ENCODE results near the gene PMEPA1. TPM values are rescaled to one million over a fixed set of nuclear protein-coding genes. Genes with fewer than 3 reads are reported as not detected.

The PMEPA1 gene
- total RNA-seq, 3 donors from 2014 or later (not counting 1 experiment from before 2014, with no cell fraction given): 1.2 to 5.9 (median 2.4) TPM

DNA sequence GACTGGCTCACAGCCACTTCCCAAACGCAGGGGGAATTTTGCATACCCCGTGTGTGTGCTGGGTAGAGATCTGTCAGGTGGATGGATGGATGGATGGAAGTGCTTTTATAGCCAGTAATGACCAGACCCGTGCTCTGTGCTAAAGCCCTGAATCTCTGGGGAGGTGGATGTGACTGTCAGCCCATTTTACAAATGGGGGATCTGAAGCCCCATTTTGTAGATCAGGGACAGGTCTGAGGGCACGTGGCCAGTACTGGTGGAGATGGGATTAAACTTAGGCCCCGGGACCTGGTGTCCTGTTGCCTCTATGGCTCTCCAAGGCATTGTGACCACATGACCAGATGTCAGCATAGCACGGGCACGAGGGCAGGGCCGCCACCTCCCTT is 51.4 kb downstream of the PMEPA1 start:
- no peak overlapping the region for H3K4me3 Mint-ChIP-seq
- intact Hi-C loops (cut with micrococcal nuclease): loop anchor here (10.0 kb wide), 1 partner anchor 516 kb away; no protein-coding TSS in a partner anchor

DNA sequence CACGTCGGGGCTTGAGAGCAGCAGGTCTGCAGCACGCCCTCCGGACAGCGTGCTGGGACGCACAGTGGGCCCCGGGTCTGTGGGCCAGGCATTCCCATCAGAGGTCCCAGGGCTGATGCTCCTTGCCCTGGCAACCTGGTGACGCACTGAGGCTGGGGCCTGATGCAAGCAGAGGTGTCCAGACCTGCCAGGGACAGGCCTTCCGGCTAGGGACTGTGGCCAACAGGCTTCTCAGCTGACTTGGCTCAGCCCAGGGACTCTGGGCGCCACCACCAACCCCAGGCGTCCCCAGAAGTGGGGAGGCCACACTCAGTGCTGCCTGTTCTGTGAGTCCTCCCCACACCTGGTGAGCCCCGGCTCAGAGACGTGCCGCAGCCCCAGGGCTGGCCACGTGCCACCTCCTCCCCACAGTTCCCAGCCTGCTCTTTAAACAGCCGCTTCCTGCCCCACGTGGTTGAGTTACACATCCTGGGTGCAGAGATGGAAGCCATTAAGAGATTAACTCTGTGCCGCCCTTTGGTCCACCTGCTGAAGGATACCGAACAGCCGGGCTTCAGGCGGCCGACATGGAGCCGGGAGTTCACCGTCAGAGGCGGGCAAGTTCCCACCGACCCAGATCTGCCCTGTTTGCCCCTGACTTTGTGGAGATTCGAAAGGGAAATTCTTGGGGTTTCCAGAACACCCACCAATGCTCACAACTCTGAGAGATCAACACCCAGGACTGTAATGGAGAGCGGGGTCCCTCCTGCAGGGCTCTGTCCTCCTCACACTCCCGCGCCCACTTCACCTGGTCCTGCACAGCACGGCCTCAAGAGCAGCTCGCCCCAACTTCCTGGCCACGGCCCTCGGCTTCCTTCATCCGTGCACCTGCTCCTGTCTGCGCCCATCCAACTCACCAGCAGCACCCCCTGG is 52.0 kb downstream of the PMEPA1 start:
- 69% methylated on average over 35 of the region's 36 CpGs for WGBS (ENCODE audit: insufficient coverage)
- Mint-ChIP-seq H3K27ac (peak overlapping the region in 1 of 2 donors; percentile 66), H3K4me3 (no peak overlapping the region), H3K4me1 (peaks cover 15% of the 10 kb centered on the region in 2 donors), H3K36me3 (no peaks in the 10 kb centered on the region), H3K9me3 (no peaks in the 10 kb centered on the region), H3K27me3 (ENCODE audit: low read depth in 2 of 2) (peaks cover 0 to 8% of the 10 kb centered on the region in 2 donors)
- Histone ChIP-seq H3K4me3 (ENCODE audit: low read length) (no peak overlapping the region), H3K4me1 (ENCODE audit: control insufficient read depth, insufficient read depth, low read length) (peaks cover 25% of the 10 kb centered on the region), H3K27me3 (ENCODE audit: control insufficient read depth, insufficient read depth, low read length) (no peaks in the 10 kb centered on the region), H3K36me3 (ENCODE audit: control insufficient read depth, insufficient read depth, low read length) (no peaks in the 10 kb centered on the region), H3K27ac (ENCODE audit: low read length) (no peak overlapping the region), H3K9me3 (ENCODE audit: control insufficient read depth, insufficient read depth, low read length) (no peaks in the 10 kb centered on the region)
- peak; percentile 15 to 78 for DNase-seq
- peak in 2 of 3 donors; percentile 52 to 72 for ATAC-seq
- TF ChIP-seq, protein P1, sequence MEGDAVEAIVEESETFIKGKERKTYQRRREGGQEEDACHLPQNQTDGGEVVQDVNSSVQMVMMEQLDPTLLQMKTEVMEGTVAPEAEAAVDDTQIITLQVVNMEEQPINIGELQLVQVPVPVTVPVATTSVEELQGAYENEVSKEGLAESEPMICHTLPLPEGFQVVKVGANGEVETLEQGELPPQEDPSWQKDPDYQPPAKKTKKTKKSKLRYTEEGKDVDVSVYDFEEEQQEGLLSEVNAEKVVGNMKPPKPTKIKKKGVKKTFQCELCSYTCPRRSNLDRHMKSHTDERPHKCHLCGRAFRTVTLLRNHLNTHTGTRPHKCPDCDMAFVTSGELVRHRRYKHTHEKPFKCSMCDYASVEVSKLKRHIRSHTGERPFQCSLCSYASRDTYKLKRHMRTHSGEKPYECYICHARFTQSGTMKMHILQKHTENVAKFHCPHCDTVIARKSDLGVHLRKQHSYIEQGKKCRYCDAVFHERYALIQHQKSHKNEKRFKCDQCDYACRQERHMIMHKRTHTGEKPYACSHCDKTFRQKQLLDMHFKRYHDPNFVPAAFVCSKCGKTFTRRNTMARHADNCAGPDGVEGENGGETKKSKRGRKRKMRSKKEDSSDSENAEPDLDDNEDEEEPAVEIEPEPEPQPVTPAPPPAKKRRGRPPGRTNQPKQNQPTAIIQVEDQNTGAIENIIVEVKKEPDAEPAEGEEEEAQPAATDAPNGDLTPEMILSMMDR (IDR thresholded peaks at IDR 0.05): no peak
- intact Hi-C loops (cut with micrococcal nuclease): loop anchor here (10.0 kb wide), 1 partner anchor 517 kb away; no protein-coding TSS in a partner anchor

More for the DNA sequence above, 51.4 kb downstream of the PMEPA1 start:
- Mint-ChIP-seq H3K36me3 (no peaks in the 10 kb centered on the region), H3K27ac (peak overlapping the region in 1 of 2 donors; percentile 66), H3K9me3 (no peaks in the 10 kb centered on the region), H3K4me1 (peaks cover 15% of the 10 kb centered on the region in 2 donors), H3K27me3 (ENCODE audit: low read depth in 2 of 2) (peaks cover 0 to 8% of the 10 kb centered on the region in 2 donors)
- H3K27me3 ChIP-seq (ENCODE audit: control insufficient read depth, insufficient read depth, low read length): no peaks in the 10 kb centered on the region
- peak in 1 of 2 donors; percentile 7 for DNase-seq
- WGBS (ENCODE audit: insufficient coverage): 88% methylated on average over 8 of the region's 8 CpGs
- H3K36me3 ChIP-seq (ENCODE audit: control insufficient read depth, insufficient read depth, low read length): no peaks in the 10 kb centered on the region
- H3K4me1 ChIP-seq (ENCODE audit: control insufficient read depth, insufficient read depth, low read length): peaks cover 25% of the 10 kb centered on the region
- no peak overlapping the region for H3K27ac ChIP-seq (ENCODE audit: low read length)
- no peaks in the 10 kb centered on the region for H3K9me3 ChIP-seq (ENCODE audit: control insufficient read depth, insufficient read depth, low read length)
- ATAC-seq: no peak
- TF ChIP-seq, protein P1 (IDR thresholded peaks at IDR 0.05): no peak
- H3K4me3 ChIP-seq (ENCODE audit: low read length): no peak overlapping the region

DNA sequence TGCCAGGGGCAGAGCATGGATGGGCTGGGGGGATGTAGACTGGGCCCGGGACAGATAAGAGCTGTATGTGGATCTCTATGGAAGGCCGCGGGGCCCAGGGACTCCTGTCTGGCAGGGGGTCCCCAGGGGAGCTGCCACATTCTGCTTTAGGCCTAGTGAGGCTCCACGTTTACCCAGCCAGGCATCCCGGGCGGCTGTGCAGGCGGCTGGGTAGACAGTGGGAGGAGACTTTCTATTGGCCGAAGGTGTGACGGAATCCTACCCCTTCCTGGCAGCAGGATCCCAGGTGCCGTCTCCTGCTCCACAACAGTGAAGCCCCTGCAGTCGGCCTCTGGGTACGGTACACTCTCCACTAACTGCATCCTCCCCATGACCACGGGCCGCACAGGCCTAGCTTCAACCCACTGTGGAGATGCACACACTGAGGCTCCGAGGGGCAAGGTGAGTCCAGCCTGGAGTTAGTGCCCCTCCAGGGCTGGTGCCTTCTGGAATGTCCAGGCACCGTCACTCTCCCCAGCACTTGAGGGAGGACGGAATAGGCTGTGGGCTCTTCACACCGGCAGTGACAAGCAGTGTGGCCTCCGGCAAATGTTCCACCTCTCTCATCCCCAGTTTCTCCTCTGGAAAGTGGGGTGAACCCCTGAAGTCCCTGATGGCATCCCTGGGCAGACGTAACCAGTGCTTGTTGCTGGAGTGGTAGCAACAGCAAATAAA is 52.8 kb downstream of the PMEPA1 start:
- H3K27ac Mint-ChIP-seq: no peak overlapping the region
- intact Hi-C loops (cut with micrococcal nuclease): loop anchor here (10.0 kb wide), 1 partner anchor 518 kb away; no protein-coding TSS in a partner anchor

More for the DNA sequence above, 52.8 kb downstream of the PMEPA1 start:
- H3K4me3 Mint-ChIP-seq: no peak overlapping the region
- 94% methylated on average over 20 of the region's 20 CpGs for WGBS (ENCODE audit: insufficient coverage)
- ATAC-seq (no peak), DNase-seq (peak in 1 of 2 donors; percentile 13)
- TF ChIP-seq, protein P1 (IDR thresholded peaks at IDR 0.05): no peak
- H3K36me3 ChIP-seq (ENCODE audit: control insufficient read depth, insufficient read depth, low read length): no peaks in the 10 kb centered on the region
- no peak overlapping the region for H3K4me3 ChIP-seq (ENCODE audit: low read length)
- H3K4me1 Mint-ChIP-seq: peaks cover 15% of the 10 kb centered on the region in 2 donors
- H3K4me1 ChIP-seq (ENCODE audit: control insufficient read depth, insufficient read depth, low read length): peaks cover 25% of the 10 kb centered on the region
- no peaks in the 10 kb centered on the region for H3K36me3 Mint-ChIP-seq
- H3K9me3 Mint-ChIP-seq: no peaks in the 10 kb centered on the region
- peaks cover 0 to 8% of the 10 kb centered on the region in 2 donors for H3K27me3 Mint-ChIP-seq (ENCODE audit: low read depth in 2 of 2)
- no peaks in the 10 kb centered on the region for H3K9me3 ChIP-seq (ENCODE audit: control insufficient read depth, insufficient read depth, low read length)
- H3K27ac ChIP-seq (ENCODE audit: low read length): no peak overlapping the region
- no peaks in the 10 kb centered on the region for H3K27me3 ChIP-seq (ENCODE audit: control insufficient read depth, insufficient read depth, low read length)

Data from natural killer cell (primary cell).